Germinal center (tissue), 1 donor: ENCODE results near the gene GLUD2.
"Not testable (repeated sequence)": the region's sequence is repeated elsewhere in the genome, so short reads cannot be mapped to it uniquely, and the experiment has no call there.

Experiments used
- DNase-seq: peaks from one replicate; pipeline ENCODE4 v3.0.0; 2012; ENCODE audit warnings: mixed read lengths, low spot score

The GLUD2 gene

GRCh38 chrX:121047441-121048419 lies at the start of gene GLUD2:
Gene GLUD2, plus strand, starts transcription at chrX:121047610. Its CDS starts 75 bp downstream, at chrX:121047685.
- not testable (repeated sequence) for DNase-seq

- DNase-seq = no peak
Observed at GRCh38 chrX:120999413-120999812, 48.0 kb upstream of the GLUD2 start.

- DNase-seq = no peak
Observed at GRCh38 chrX:121000589-121000988, 46.8 kb upstream of the GLUD2 start.

GRCh38 chrX:121008920-121009319 lies 38.5 kb upstream of the GLUD2 start:
- no peak for DNase-seq

GRCh38 chrX:121009764-121010163 lies 37.6 kb upstream of the GLUD2 start:
- DNase-seq = no peak

DNA sequence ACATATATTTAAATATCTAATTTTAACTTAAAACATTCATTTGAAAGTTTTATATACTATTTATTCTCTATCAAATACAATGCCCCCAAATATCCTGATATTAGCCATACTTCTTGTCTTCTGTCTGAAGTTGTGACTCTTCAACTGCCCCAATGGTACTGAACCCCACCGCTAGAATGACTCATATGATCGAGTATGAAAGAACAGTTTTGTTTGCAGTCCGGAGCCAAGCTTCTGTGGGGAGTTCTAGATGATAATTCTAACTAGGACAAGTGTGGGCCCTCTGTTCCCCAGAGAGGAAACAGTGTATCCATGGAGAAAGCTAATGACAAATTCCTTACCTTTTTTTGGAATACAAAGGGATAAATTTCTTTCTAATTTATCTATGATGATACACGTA lies 37.2 kb upstream of the GLUD2 start:
- no peak for DNase-seq

- DNase-seq = no peak
Observed at GRCh38 chrX:121011254-121011653, 36.2 kb upstream of the GLUD2 start.

DNA sequence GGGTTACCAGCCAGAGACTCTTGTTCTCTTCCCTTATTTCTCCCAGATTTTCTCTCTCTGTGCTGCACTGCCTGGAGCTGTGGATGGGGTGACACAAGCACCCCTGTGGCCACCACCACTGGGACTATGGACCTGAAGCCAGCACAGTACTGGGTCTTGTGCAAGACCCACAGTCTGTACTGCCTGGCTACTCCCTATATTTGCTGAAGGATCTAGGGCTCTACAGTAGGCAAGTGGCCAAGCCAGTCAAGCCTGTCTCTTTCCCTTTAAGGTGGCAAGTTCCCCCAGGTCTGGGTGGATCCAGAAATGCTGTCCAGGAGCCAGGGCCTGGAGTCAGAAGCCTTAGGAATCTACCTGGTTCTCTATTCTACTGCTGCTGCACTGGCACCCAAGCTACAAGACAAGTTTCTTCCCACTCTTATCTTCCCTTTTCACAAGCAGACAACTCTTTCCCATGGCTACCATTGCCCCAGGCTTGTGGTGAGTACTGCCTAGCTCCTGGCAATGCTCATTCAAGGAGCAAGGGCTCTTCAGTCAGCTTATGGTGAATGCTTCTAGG lies 33.4 kb upstream of the GLUD2 start:
- no peak for DNase-seq

GRCh38 chrX:121014826-121015225 lies 32.6 kb upstream of the GLUD2 start:
- no peak for DNase-seq

- DNase-seq = no peak
Observed at GRCh38 chrX:121028419-121028818, 19.0 kb upstream of the GLUD2 start.

- no peak for DNase-seq
Observed at GRCh38 chrX:121030083-121030482, 17.3 kb upstream of the GLUD2 start.

DNA sequence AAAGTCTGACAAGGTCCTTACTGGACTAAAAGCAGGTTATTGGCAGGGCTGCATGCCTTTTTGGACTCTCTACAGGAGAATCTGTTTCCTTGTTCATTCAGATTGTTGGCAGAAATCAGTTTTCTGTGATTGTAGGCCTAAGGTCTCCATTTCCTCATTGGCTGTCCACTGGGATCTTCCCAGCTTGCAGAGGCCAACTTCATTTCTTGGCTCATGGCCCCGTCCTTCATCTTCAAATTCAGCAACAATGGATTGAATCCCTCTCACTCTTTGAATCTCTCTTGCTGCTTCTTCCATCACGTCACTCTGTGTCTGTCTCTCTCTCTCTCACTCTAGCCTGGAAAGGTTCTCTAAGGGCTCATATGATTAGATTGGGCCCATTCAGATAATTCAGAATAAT lies 14.9 kb upstream of the GLUD2 start:
- no peak for DNase-seq

DNA sequence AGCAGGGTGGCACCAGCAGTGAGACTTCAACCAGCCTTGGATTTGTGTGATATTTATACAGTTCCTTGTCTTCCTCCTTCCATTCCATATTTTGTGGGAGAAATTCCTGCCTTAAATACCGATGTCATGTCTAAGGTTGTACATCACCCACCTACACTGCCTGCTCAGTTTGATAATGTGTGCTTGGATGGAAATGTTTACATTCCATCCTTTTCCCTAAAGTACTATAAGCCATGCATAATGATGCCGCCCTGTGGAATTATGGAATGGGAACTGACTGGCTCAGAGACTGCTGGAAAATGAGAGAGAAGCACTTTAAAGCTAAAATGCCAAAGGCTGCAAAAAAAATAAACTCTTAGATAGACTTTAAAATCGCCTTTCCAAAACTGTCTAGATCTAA lies 11.3 kb upstream of the GLUD2 start:
- DNase-seq = no peak

DNA sequence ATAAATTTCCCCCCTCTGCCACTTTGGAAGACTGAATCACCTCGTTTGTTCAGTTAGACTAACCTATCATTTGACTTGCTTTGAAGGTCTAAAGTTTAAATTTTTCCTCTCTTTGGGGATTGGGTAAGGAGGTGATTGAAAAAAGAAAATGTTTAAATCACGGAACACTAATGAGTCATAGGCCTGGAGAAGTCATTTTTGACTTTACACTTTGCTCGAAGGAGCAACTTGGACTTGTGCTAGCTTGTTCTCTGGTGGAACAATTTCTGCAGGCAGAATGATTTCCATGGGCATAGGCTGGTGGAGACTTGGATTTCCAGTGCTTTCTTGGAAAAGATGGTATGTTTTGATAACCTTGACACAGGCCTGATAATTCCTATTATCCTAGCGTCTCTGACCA lies 10.5 kb upstream of the GLUD2 start:
- DNase-seq = no peak

GRCh38 chrX:121050781-121051180 lies 3.4 kb downstream of the GLUD2 start:
- no peak for DNase-seq

GRCh38 chrX:121052122-121052521 lies 4.7 kb downstream of the GLUD2 start:
- DNase-seq = no peak

GRCh38 chrX:121062289-121062688 lies 14.9 kb downstream of the GLUD2 start:
- no peak for DNase-seq

GRCh38 chrX:121064579-121064978 lies 17.2 kb downstream of the GLUD2 start:
- no peak for DNase-seq

DNA sequence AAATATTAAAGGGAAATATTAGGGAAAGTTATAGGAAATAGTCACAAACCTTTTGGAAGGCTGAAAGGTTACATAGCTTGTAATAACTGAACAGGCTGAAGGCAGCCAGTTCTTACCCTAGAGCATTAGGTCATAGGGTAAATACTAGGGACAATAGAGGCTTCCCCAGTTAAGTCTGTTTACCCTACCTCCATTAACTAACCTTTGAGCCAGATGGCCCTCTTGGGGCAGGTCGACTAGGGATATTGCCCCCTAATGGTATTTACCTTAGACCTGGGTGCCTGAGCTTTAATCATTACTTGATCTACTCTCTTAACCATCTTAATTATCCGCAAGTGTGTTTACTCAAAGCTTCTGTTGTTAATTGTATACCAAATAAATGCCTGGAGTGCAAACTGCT lies 36.8 kb downstream of the GLUD2 start:
- not testable (repeated sequence) for DNase-seq

GRCh38 chrX:121084903-121085611 lies 37.6 kb downstream of the GLUD2 start:
- no peak for DNase-seq

- DNase-seq = no peak
Observed at GRCh38 chrX:121085612-121086010, 38.2 kb downstream of the GLUD2 start.

GRCh38 chrX:121093011-121093410 lies 45.6 kb downstream of the GLUD2 start:
- DNase-seq = no peak
